ENCODE results near the gene NTNG2. TPM values are rescaled to one million over a fixed set of nuclear protein-coding genes. Genes with fewer than 3 reads are reported as not detected.

Gene NTNG2
- total and polyA plus RNA-seq, 9 of the 15 experiments (the other 6 are each of a cell fraction or from before 2014, with no cell fraction given): 0.01 to 0.11 (median 0.09) TPM; not detected in 6

DNA sequence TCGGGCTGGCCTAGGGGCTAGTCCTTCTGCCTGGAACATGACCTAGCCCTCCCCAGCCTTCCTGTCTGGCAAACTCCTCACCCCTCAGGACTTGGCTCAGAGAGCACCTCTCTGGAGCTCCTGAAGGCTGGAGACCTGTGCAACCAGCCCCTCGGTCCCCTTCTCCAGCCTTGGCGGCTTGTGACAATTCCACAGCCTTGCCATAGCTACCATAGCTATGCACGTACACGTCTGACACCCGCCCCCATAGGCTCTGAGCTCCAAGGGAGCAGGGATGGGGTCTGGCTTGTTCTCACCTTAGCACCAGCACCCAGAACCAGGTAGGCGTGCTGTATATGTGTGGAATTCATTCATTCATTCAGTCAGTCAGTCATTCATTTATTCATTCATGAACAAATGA lies 49.7 kb downstream of the NTNG2 start:
- Histone ChIP-seq H3K27me3 (ENCODE audit: control insufficient read depth in 2 of 2, insufficient read depth in 2 of 2, low read length in 2 of 2) (peaks cover 43 to 83% of the 10 kb centered on the region in 2 experiments; a peak in 4 of 5 replicates), H3K79me2 (ENCODE audit: control insufficient read depth, insufficient read depth, low read length) (no peaks in the 10 kb centered on the region), H3K9ac (ENCODE audit: insufficient read depth in 1 of 2, low read depth in 2 of 2, low read length in 2 of 2) (no peak overlapping the region), H3K4me2 (ENCODE audit: insufficient read depth, low read length) (no peak overlapping the region), H3K9me1 (ENCODE audit: control insufficient read depth, insufficient read depth, low read length) (no peaks in the 10 kb centered on the region), H3K4me3 (no peak overlapping the region), H3K27ac (ENCODE audit: extremely low read depth, low read depth, low read length) (no peak overlapping the region), H4K20me1 (replicated peaks; ENCODE audit: control insufficient read depth, insufficient read depth, low read length) (peaks cover 13% of the 10 kb centered on the region; the same call in 1 of the 2 replicates), H3K9me3 (replicated peaks; ENCODE audit: control insufficient read depth, insufficient read depth, low read depth, low read length) (no peaks in the 10 kb centered on the region), H3K36me3 (ENCODE audit: control insufficient read depth, insufficient read depth, low read length) (no peaks in the 10 kb centered on the region), H3K4me1 (replicated peaks in 1 of 2; ENCODE audit: control insufficient read depth in 2 of 2, insufficient read depth in 2 of 2, low read length in 2 of 2) (peaks cover 0 to 9% of the 10 kb centered on the region in 2 experiments; a peak in 1 of 5 replicates), H2AFZ (ENCODE audit: low read depth, low read length) (no peak overlapping the region)
- in situ Hi-C loops (cut with MboI): no loop called here
- ATAC-seq (no peak), FAIRE-seq (no peak), DNase-seq (ENCODE audit: extremely low read depth in 1 of 4, low spot score in 3 of 4) (no peak)
- BruUV-seq (replicated peaks): no TSS peak
- POLR2A ChIA-PET: no interaction called here
- intact Hi-C loops (cut with micrococcal nuclease): no loop called here
- 1% methylated on average over 7 of the region's 7 CpGs for WGBS (ENCODE audit: insufficient coverage, low coverage, missing lambda C conversion rate)
- CTCF ChIA-PET (ENCODE audit: low intra/inter-chr PET ratio): no interaction called here
- peak; percentile 77; the same call in 1 of the 2 replicates for TF ChIP-seq ZNF24 (IDR thresholded peaks at IDR 0.05)
- no peak for TF ChIP-seq KDM2B (CRISPR knock-in tag; IDR thresholded peaks at IDR 0.05)
- no peak for TF ChIP-seq MCM7 (IDR thresholded peaks at IDR 0.05)

DNA sequence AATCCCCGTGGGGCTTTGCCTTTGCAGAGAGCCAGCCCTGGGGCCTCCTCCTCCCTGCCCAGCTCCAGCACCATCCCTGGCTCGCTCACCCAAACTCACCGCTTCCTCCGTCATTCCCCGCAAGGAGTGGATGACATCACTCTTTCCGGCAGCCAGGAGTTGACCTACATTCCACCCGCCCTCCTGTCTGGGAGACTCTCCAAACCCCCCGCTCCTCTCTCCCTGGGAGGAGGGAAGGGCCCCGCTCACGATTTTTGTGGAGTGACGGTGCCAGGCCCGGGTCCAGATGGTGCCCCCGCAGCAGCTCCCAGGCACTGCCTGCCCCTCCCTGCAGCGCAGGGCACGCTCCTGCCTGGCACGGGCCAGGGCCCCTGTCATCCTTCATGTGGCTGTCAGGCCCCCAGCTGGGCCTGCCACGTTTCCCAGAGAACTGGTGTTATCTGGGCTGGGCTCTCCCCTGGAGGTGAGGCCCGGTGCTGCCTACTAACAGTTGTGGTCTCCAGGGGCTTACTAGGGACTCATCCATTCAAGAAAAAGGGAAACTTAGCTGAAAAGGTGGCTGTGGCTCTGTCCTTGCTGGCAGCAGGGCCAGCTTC lies 52.3 kb downstream of the NTNG2 start:
- H2AFZ ChIP-seq (ENCODE audit: low read depth, low read length): no peak overlapping the region
- ChIA-PET CTCF (ENCODE audit: low intra/inter-chr PET ratio) (no interaction called here), POLR2A (interaction anchor here (0.6 kb wide), 1 partner anchor 335 kb away, joined by 4 read pairs; no protein-coding TSS in a partner anchor)
- WGBS (ENCODE audit: insufficient coverage, low coverage, missing lambda C conversion rate): 2% methylated on average over 17 of the region's 18 CpGs
- H3K27ac ChIP-seq (ENCODE audit: extremely low read depth, low read depth, low read length): no peak overlapping the region
- H3K79me2 ChIP-seq (ENCODE audit: control insufficient read depth, insufficient read depth, low read length): no peaks in the 10 kb centered on the region
- no TSS peak for BruUV-seq (replicated peaks)
- TF ChIP-seq ATF7 (IDR thresholded peaks at IDR 0.05): peak; percentile 43; the same call in 1 of the 2 replicates
- TF ChIP-seq U2AF2 (optimal IDR thresholded peaks at IDR 0.05; ENCODE audit: low read depth, low read length): no peak
- no peak for TF ChIP-seq SREBF2 (CRISPR knock-in tag; IDR thresholded peaks at IDR 0.05)
- TF ChIP-seq FOXP1 (CRISPR knock-in tag; IDR thresholded peaks at IDR 0.05): no peak
- TF ChIP-seq ATF3 (IDR thresholded peaks at IDR 0.05): peak; percentile 80
- TF ChIP-seq ATF3 (CRISPR knock-in tag; conservative IDR thresholded peaks at IDR 0.05): no peak
- no peak for TF ChIP-seq JUND (IDR thresholded peaks at IDR 0.05; ENCODE audit: borderline replicate concordance, low read depth, low read length)
- 0 out of 3 replicates have a peak, but pooled peaks have one; percentile 19 for TF ChIP-seq JUND (tag; IDR thresholded peaks at IDR 0.05; ENCODE audit: borderline replicate concordance, low read depth, low read length)
- H3K9me3 ChIP-seq (replicated peaks; ENCODE audit: control insufficient read depth, insufficient read depth, low read depth, low read length): no peaks in the 10 kb centered on the region
- DNase-seq (ENCODE audit: extremely low read depth in 1 of 4, low spot score in 3 of 4) (peak in 2 of 4 experiments; percentile 29 to 32), FAIRE-seq (no peak), ATAC-seq (peak; percentile 52)
- H3K9ac ChIP-seq (ENCODE audit: insufficient read depth in 1 of 2, low read depth in 2 of 2, low read length in 2 of 2): no peak overlapping the region
- H4K20me1 ChIP-seq (replicated peaks; ENCODE audit: control insufficient read depth, insufficient read depth, low read length): peaks cover 13% of the 10 kb centered on the region; the same call in 1 of the 2 replicates
- H3K9me1 ChIP-seq (ENCODE audit: control insufficient read depth, insufficient read depth, low read length): no peaks in the 10 kb centered on the region
- H3K4me3 ChIP-seq: no peak overlapping the region
- intact Hi-C loops (cut with micrococcal nuclease): no loop called here
- H3K36me3 ChIP-seq (ENCODE audit: control insufficient read depth, insufficient read depth, low read length): no peaks in the 10 kb centered on the region
- in situ Hi-C loops (cut with MboI): no loop called here
- peaks cover 37 to 85% of the 10 kb centered on the region in 2 experiments for H3K27me3 ChIP-seq (ENCODE audit: control insufficient read depth in 2 of 2, insufficient read depth in 2 of 2, low read length in 2 of 2)
- no peak overlapping the region for H3K4me2 ChIP-seq (ENCODE audit: insufficient read depth, low read length)
- H3K4me1 ChIP-seq (replicated peaks in 1 of 2; ENCODE audit: control insufficient read depth in 2 of 2, insufficient read depth in 2 of 2, low read length in 2 of 2): peaks cover 0 to 8% of the 10 kb centered on the region in 2 experiments; a peak in 1 of 5 replicates
